HT-29 (cell line): ENCODE data around the gene JAM2. TPM values are rescaled to one million over a fixed set of nuclear protein-coding genes. Genes with fewer than 3 reads are reported as not detected.

Experiments used
- total RNA-seq: library from RNA; depleted of rRNA; stranded (reverse); fragments of >200 nt; shearing (Covaris generic); gene quantifications from 2 replicates; pipeline ENCODE4 v1.2.3, GENCODE V29; 2014; rRNA removed

Gene JAM2
- total RNA-seq, 1 experiment from 2014 or later: not detected

Other genes with a start within 250 kb of the JAM2 start
- gene MRPL39, start 31.8 kb upstream of the JAM2 start, total RNA-seq: 18.6 and 21.3 TPM in 2 replicates
- 34.5 and 46.0 TPM in 2 replicates for gene ATP5PF, start 95.6 kb downstream of the JAM2 start, total RNA-seq
- gene GABPA, start 95.7 kb downstream of the JAM2 start, total RNA-seq: 5.9 and 6.3 TPM in 2 replicates